K562 (cell line): ENCODE measurements around the gene MYO1D. TPM values are rescaled to one million over a fixed set of nuclear protein-coding genes. Genes with fewer than 3 reads are reported as not detected.

Experiments
- AFF4 ChIP-seq: sonication (generic); formaldehyde crosslinking; IDR thresholded peaks from 2 replicates; pipeline ENCODE4 v1.8.0; 2023; ENCODE audit warnings: mild to moderate bottlenecking, missing genetic modification reagents
- BMI1 ChIP-seq: fragments of 150-350 bp; IDR thresholded peaks from 2 replicates; pipeline ENCODE4 v1.6.1; 2014; ENCODE audit warnings: low read length
- HDAC6 ChIP-seq: IDR thresholded peaks from 2 replicates; pipeline ENCODE4 v1.6.1; 2012; ENCODE audit warnings: low read depth, mild to moderate bottlenecking, control low read depth, inconsistent platforms, low read length, moderate library complexity
- MBD1 ChIP-seq: fragments of 250-450 bp; sonication (Bioruptor Pico); IDR thresholded peaks from 2 replicates; pipeline ENCODE4 v1.8.0; 2022; ENCODE audit warnings: inconsistent platforms
- MTA3 ChIP-seq: fragments of 450-650 bp; formaldehyde crosslinking; IDR thresholded peaks from 2 replicates; pipeline ENCODE4 v1.6.1; 2017; ENCODE audit warnings: mild to moderate bottlenecking, borderline replicate concordance
- MYC ChIP-seq, 2 experiments: fragments of 250-450 bp in 1 of 2; sonication (Bioruptor Pico) in 1 of 2; IDR thresholded peaks; 2 replicates each; pipeline versions ENCODE4 v1.5.1 to v1.6.1; 2012 to 2021; ENCODE audit warnings: low read depth in 2 of 2, borderline replicate concordance in 1 of 2, improper control_type of control experiment in 1 of 2, low read length in 1 of 2, mild to moderate bottlenecking in 1 of 2, moderate library complexity in 1 of 2
- NELFE ChIP-seq: IDR thresholded peaks from 2 replicates; pipeline ENCODE4 v1.6.1; 2011; ENCODE audit warnings: mild to moderate bottlenecking; ENCODE audit not compliant: insufficient read depth, insufficient read length
- NR2F6 ChIP-seq: fragments of 450-650 bp; formaldehyde crosslinking; IDR thresholded peaks from 2 replicates; pipeline ENCODE4 v1.4.0; 2020; ENCODE audit warnings: mild to moderate bottlenecking
- PHTF2 ChIP-seq: fragments of 250-450 bp; sonication (Bioruptor Pico); IDR thresholded peaks from 2 replicates; pipeline ENCODE4 v1.5.0; 2021; ENCODE audit warnings: mild to moderate bottlenecking
- POLR3G ChIP-seq: IDR thresholded peaks from 2 replicates; pipeline ENCODE4 v1.6.1; 2011; ENCODE audit not compliant: insufficient read length, insufficient replicate concordance; ENCODE audit errors: extremely low read depth
- STAG1 ChIP-seq: sonication (generic); formaldehyde crosslinking; IDR thresholded peaks from 2 replicates; pipeline ENCODE4 v1.5.0; 2020; ENCODE audit warnings: missing genetic modification reagents, borderline replicate concordance
- TAF15 ChIP-seq: fragments of 200-400 bp; formaldehyde crosslinking; IDR thresholded peaks from 2 replicates; pipeline ENCODE4 v1.6.1; 2017; ENCODE audit warnings: mild to moderate bottlenecking, low read depth, low read length, moderate library complexity
- TBL1XR1 ChIP-seq, 2 experiments: IDR thresholded peaks; 2 replicates each; pipeline ENCODE4 v1.6.1; 2012; ENCODE audit warnings: improper control_type of control experiment in 2 of 2, low read length in 2 of 2, mild to moderate bottlenecking in 1 of 2
- TEAD1 ChIP-seq, 2 experiments: fragments of 450-650 bp in 1 of 2; sonication (generic) in 1 of 2; formaldehyde crosslinking; IDR thresholded peaks; 2 replicates each; pipeline versions ENCODE4 v1.4.0 to v1.8.0; 2020 to 2022; ENCODE audit warnings: mild to moderate bottlenecking in 2 of 2, missing genetic modification reagents in 1 of 2
- TRIM24 ChIP-seq, 2 experiments: fragments of 450-650 bp; IDR thresholded peaks; 2 replicates each; pipeline ENCODE4 v1.6.1; 2016
- ZNF277 ChIP-seq: fragments of 250-450 bp; sonication (Bioruptor Pico); IDR thresholded peaks from 2 replicates; pipeline ENCODE4 v1.8.0; 2022; ENCODE audit warnings: inconsistent platforms, mild to moderate bottlenecking, moderate library complexity, borderline replicate concordance
- ZNF395 ChIP-seq: fragments of 200-800 bp; sonication (Bioruptor generic); IDR thresholded peaks from 2 replicates; pipeline ENCODE4 v1.6.1; 2017; ENCODE audit warnings: missing genetic modification characterization, missing compliant biosample characterization
- polyA plus RNA-seq, 8 experiments: library from polyadenylated mRNA; depleted of rRNA in 4 of 8; stranded (reverse) in 5 of 8; unstranded in 3 of 8; fragments of >200 nt; fragmentation: Nextera tagmentation in 2 of 8; fragmentation: Illumina TruSeq in 1 of 8; extraction: Ambion mirVana in 2 of 8; extraction: Trizol in 1 of 8; gene quantifications; 2 replicates each; pipeline versions ENCODE4 v1.2.1 to v1.2.3, GENCODE V29; 2011 to 2014; ENCODE audit warnings: inconsistent platforms in 1 of 8, missing spikeins in 1 of 8
- total RNA-seq, 7 experiments: library from RNA; depleted of rRNA in 6 of 7; stranded (reverse); fragments of >200 nt in 6 of 7; fragmentation: Illumina TruSeq in 2 of 7; extraction: Trizol in 2 of 7; gene quantifications; 2 replicates each; pipeline versions ENCODE4 v1.2.1 to v1.2.3, GENCODE V29; 2011 to 2021; ENCODE audit warnings: low replicate concordance in 1 of 7

Gene MYO1D
- total and polyA plus RNA-seq, 9 of the 15 experiments (the other 6 are each of a cell fraction or from before 2014, with no cell fraction given): 2.1 to 71.2 (median 45.4) TPM

GRCh38 chr17:32877164-32877764 lies 340 bp upstream of the MYO1D start (continued):
- TF ChIP-seq MBD1 (CRISPR knock-in tag): no peak
- no peak for TF ChIP-seq AFF4 (CRISPR knock-in tag)
- TF ChIP-seq BMI1: no peak
- no peak for TF ChIP-seq STAG1 (CRISPR knock-in tag)
- TF ChIP-seq POLR3G: no peak
- TF ChIP-seq ZNF277: no peak
- TF ChIP-seq HDAC6: no peak
- no peak for TF ChIP-seq NR2F6 (CRISPR knock-in tag)
- TF ChIP-seq NELFE: no peak
- peak; percentile 51; the same call in 1 of the 2 replicates for TF ChIP-seq MTA3
- TF ChIP-seq TBL1XR1 (IDR thresholded peaks at IDR 0.05; ENCODE audit: low read length in 2 of 2): no peak
- TF ChIP-seq TAF15: no peak
- peak in 1 of 2 experiments; percentile 39; a peak in 1 of 4 replicates for TF ChIP-seq TEAD1 (CRISPR knock-in tag; IDR thresholded peaks at IDR 0.05)
- TF ChIP-seq TRIM24 (IDR thresholded peaks at IDR 0.05): no peak
- TF ChIP-seq PHTF2 (CRISPR knock-in tag): no peak
- peak; percentile 5; the same call in 1 of the 2 replicates for TF ChIP-seq MYC (IDR thresholded peaks at IDR 0.05; ENCODE audit: low read depth, low read length)
- TF ChIP-seq MYC (CRISPR knock-in tag; IDR thresholded peaks at IDR 0.05; ENCODE audit: borderline replicate concordance, low read depth): no peak
- TF ChIP-seq ZNF395: no peak; the same call in 1 of the 2 replicates
